Measurements from ENCODE around the gene WTAP. TPM values are rescaled to one million over a fixed set of nuclear protein-coding genes. Genes with fewer than 3 reads are reported as not detected.

The WTAP gene
- total RNA-seq, 4 donors from 2014 or later: 83.6 to 132 (median 119) TPM

DNA sequence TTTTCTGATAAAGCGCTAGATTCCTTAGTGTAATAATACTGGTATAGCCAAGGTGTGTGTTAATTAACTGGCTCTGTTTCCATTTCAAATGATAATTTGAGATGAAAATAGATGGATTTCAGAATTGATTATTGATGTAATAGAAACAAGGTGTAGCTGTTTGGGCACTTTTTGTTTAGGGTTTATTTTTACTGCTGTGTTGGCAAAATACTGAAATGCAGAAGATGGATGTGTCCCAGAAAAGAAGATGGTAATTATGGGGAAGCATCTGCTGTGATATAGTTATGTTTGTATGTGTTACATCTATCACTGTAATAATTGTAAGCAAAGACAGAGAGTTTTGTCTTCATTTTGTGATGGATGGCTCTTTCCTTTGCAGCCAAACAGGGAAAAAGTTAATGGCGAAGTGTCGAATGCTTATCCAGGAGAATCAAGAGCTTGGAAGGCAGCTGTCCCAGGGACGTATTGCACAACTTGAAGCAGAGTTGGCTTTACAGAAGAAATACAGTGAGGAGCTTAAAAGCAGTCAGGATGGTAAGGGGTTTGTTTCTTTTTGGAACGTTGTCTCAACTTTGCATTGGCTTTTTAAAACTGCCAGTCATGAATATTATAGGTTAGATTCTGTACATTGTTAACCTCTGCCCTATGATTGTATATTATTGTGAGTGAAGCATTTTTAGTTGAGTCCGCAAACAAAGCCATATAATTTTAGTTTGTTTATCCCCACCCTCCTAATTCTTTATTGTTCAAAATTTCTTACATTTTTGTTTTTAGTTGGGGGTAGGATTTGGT is 26.0 kb downstream of the WTAP start:
- Histone ChIP-seq H3K4me1 (peaks cover 6% of the 10 kb centered on the region in 2 donors), H3K36me3 (peaks cover 40 to 55% of the 10 kb centered on the region in 2 donors), H3K27me3 (no peaks in the 10 kb centered on the region), H3K4me3 (replicated peaks in 1 of 3) (no peak overlapping the region), H3K27ac (no peak overlapping the region), H3K9me3 (no peaks in the 10 kb centered on the region)
- 88% methylated on average over 6 of the region's 6 CpGs for WGBS, 2 donors
- TF ChIP-seq POLR2A (IDR thresholded peaks at IDR 0.05): no peak
- TF ChIP-seq, protein P1, sequence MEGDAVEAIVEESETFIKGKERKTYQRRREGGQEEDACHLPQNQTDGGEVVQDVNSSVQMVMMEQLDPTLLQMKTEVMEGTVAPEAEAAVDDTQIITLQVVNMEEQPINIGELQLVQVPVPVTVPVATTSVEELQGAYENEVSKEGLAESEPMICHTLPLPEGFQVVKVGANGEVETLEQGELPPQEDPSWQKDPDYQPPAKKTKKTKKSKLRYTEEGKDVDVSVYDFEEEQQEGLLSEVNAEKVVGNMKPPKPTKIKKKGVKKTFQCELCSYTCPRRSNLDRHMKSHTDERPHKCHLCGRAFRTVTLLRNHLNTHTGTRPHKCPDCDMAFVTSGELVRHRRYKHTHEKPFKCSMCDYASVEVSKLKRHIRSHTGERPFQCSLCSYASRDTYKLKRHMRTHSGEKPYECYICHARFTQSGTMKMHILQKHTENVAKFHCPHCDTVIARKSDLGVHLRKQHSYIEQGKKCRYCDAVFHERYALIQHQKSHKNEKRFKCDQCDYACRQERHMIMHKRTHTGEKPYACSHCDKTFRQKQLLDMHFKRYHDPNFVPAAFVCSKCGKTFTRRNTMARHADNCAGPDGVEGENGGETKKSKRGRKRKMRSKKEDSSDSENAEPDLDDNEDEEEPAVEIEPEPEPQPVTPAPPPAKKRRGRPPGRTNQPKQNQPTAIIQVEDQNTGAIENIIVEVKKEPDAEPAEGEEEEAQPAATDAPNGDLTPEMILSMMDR (IDR thresholded peaks at IDR 0.05): no peak
- intact Hi-C loops (cut with DNase I): no loop called here
- DNase-seq: no peak

DNA sequence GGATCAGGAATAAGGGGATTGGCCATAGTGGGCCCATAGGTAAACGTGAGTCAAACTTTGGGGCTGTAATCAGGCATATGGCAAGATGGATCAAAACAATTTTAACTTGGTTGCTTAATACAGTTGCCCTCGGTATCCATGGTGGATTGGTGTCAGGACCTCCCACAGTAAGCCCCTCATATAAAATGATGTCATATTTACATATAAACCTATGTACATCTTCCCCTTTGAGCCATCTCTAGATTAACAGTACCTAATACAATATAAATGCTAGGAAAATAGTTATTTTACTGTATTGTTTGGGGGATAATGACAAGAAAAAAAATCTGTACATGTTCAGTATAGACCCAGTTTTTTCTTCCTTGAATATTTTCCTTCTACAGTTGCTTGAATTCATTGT is 27.1 kb downstream of the WTAP start:
- Histone ChIP-seq H3K27me3 (no peaks in the 10 kb centered on the region), H3K36me3 (peaks cover 36 to 54% of the 10 kb centered on the region in 2 donors), H3K27ac (no peak overlapping the region), H3K9me3 (no peaks in the 10 kb centered on the region), H3K4me3 (replicated peaks in 1 of 3) (no peak overlapping the region), H3K4me1 (peaks cover 6% of the 10 kb centered on the region in 2 donors)
- intact Hi-C loops (cut with DNase I): no loop called here
- 90 to 96% methylated on average over 2 of the region's 2 CpGs for whole genome bisulfite sequencing, 2 donors
- TF ChIP-seq, protein P1 (IDR thresholded peaks at IDR 0.05): no peak
- no peak for TF ChIP-seq POLR2A (IDR thresholded peaks at IDR 0.05)
- DNase-seq: no peak

DNA sequence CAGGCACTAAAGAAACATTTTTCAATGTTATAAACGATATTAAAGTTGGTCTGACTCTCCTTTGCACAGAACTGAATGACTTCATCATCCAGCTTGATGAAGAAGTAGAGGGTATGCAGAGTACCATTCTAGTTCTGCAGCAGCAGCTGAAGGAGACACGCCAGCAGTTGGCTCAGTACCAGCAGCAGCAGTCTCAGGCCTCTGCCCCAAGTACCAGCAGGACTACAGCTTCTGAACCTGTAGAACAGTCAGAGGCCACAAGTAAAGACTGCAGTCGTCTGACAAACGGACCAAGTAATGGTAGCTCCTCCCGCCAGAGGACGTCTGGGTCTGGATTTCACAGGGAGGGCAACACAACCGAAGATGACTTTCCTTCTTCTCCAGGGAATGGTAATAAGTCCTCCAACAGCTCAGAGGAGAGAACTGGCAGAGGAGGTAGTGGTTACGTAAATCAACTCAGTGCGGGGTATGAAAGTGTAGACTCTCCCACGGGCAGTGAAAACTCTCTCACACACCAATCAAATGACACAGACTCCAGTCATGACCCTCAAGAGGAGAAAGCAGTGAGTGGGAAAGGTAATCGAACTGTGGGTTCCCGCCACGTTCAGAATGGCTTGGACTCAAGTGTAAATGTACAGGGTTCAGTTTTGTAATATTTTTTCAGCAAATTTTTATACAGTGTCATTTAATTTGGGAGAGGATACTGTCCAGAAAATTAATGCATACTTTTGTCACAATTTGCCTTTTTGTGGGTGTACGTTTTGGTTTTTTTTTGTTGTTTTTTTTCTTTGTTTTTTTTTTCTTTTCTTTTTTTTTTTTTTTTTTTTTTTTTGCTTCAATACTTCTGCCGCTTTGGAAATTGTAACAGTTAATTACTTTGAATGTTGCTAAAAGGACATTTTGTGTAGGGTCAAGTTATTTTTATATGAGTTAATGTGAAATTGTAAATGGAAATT is 27.9 kb downstream of the WTAP start:
- H3K4me1 ChIP-seq: peaks cover 6% of the 10 kb centered on the region in 2 donors
- no peaks in the 10 kb centered on the region for H3K27me3 ChIP-seq
- DNase-seq: peak in 1 of 2 donors; percentile 16
- H3K36me3 ChIP-seq: peaks cover 28 to 50% of the 10 kb centered on the region in 2 donors
- WGBS, 2 donors: 76 to 78% methylated on average over 15 of the region's 15 CpGs
- no peaks in the 10 kb centered on the region for H3K9me3 ChIP-seq
- intact Hi-C loops (cut with DNase I): no loop called here
- no peak overlapping the region for H3K4me3 ChIP-seq (replicated peaks in 1 of 3)
- no peak overlapping the region for H3K27ac ChIP-seq
- no peak for TF ChIP-seq POLR2A (IDR thresholded peaks at IDR 0.05)
- TF ChIP-seq, protein P1 (IDR thresholded peaks at IDR 0.05): no peak

DNA sequence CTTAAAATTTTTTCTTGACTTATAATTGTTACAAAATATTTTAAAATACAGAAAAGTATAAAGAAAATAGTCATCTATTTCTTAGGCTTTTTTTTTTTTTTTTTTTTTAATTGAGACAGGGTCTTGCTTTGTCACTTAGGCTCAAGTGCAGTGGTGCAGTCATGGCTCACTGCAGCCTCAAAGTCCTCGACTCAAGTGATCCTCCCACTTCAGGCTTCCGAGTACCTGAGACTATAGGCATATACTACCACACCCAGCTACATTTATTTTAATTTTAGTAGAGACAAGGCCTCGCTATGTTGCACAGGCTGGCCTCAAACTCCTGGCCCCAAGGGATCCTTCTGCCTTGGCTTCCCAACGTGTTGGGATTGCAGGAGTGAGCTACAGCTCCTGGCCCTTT is 29.2 kb downstream of the WTAP start:
- 41 to 45% methylated on average over 4 of the region's 4 CpGs for WGBS, 2 donors
- DNase-seq: peak; percentile 35 to 50
- Histone ChIP-seq H3K27me3 (no peaks in the 10 kb centered on the region), H3K9me3 (no peaks in the 10 kb centered on the region), H3K4me3 (replicated peaks in 1 of 3) (no peak overlapping the region), H3K27ac (no peak overlapping the region), H3K36me3 (peaks cover 23 to 43% of the 10 kb centered on the region in 2 donors), H3K4me1 (peaks cover 13 to 15% of the 10 kb centered on the region in 2 donors)
- no peak for TF ChIP-seq POLR2A (IDR thresholded peaks at IDR 0.05)
- TF ChIP-seq, protein P1 (IDR thresholded peaks at IDR 0.05): no peak
- intact Hi-C loops (cut with DNase I): no loop called here

Measured in thyroid gland (tissue), 4 donors.